GM19351 (cell line): ENCODE data around the gene HOXC9.

ENCODE experiments used
- ATAC-seq: cut with Tn5 transposase; IDR thresholded peaks from one replicate; pipeline ENCODE4 v1.9.1; 2021; ENCODE audit warnings: mild to moderate bottlenecking, moderate library complexity; ENCODE audit not compliant: unreplicated experiment

The HOXC9 gene

GRCh38 chr12:53999559-54000115, 324 bp upstream of the HOXC9 start:
- no peak for ATAC-seq

- no peak for ATAC-seq
Measured at GRCh38 chr12:54001283-54002187, 1.6 kb downstream of the HOXC9 start.

GRCh38 chr12:54002278-54002914, 2.4 kb downstream of the HOXC9 start:
- no peak for ATAC-seq

DNA sequence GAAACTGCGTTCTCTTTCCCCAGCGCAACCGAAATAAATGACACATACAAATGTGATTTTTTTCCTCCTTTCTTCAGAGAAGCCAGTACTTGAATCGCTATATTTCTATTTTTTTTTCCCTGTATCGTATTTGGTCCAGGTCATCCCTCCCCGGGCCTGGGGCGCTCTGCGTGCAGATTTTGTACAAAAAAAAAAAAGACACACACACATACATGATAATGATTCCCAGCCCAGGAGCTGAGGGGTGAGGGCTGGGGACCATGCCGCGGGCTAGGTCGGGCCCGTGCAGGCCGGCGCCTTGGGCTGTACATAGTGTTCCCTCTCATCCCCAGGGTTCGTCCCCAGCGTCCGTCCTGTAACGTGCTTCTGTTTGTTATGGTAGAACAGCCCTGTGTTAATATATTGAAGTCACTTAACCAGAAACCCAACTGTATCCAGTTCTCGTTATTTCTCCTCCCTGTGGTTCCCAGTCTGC, 3.0 kb downstream of the HOXC9 start:
- no peak for ATAC-seq

GRCh38 chr12:54003625-54004024, 3.7 kb downstream of the HOXC9 start:
- ATAC-seq, result no peak

DNA sequence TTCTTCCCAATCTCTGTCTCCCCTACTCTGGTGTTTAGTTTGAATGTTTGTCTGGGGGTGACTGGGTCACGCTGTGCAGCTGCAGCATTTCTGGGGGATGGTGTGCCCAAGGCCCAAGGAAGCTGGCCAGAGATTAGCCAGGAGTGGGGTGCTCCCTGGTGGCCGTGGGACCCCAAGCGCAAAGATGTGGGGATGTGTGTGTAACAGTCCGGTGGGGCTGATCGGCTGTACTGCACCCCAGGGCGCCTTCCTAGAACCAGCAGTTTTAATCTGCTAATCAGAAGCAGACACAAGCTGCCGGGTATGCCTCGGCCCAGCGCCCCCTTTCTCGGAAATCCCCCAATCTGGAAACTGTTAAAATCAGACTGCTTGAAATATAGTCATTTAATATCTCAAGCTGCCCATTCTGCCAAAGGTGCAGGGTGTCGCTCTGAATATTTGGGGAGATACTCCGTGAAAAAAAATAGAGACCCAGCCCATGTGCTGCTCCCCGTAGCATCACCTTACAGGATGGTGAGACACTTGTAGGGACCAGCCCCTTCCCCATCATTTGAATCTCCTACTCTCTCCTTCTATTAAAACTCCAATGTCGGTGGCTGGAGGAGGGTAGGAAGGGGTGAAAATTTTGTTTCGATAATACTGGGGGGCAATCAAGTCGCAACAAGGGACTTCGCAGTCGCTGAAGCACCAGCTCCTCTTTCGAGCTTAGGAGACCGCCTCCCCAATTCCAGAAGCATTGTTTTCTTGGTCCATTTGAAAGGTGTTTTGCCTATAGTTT, 4.3 kb downstream of the HOXC9 start:
- ATAC-seq, result no peak

GRCh38 chr12:54004841-54005530, 5.0 kb downstream of the HOXC9 start:
- no peak for ATAC-seq

- ATAC-seq, result no peak
Measured at GRCh38 chr12:54005531-54005852, 5.5 kb downstream of the HOXC9 start.

DNA sequence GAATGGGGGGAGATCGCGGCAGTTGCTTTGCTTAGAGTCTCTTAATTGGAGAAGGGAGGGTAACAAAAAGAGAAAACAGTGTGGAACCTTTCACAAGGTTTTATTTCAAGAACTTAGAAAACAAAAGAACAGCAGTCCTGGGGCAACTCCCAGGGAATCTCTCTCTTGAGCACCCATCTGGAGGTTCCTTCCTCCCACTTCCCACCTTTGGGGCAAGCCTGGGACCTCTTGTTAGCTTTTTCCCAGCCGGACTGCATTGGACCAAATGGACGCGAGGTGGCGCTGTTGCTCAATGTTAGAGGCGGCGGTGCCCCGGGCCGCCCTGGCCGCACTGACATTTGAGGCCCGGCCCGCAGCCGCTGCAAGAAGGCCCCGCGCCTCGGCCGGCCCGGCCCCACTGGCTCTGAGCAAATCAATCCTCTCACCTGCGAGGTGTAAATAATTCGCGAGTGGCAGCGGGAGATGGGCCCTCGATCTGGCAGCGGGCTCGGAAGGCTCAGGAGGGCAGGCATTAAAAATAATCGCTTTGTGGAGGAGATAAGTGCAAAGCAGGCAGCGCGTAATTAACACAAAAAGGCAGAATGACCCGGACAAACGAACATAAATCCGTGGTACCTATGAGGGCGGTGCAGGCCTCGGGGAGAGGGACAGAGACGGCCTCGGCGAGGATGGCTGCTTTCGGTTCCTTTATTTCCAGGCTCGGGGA, 6.0 kb downstream of the HOXC9 start:
- peak; percentile 73 for ATAC-seq

DNA sequence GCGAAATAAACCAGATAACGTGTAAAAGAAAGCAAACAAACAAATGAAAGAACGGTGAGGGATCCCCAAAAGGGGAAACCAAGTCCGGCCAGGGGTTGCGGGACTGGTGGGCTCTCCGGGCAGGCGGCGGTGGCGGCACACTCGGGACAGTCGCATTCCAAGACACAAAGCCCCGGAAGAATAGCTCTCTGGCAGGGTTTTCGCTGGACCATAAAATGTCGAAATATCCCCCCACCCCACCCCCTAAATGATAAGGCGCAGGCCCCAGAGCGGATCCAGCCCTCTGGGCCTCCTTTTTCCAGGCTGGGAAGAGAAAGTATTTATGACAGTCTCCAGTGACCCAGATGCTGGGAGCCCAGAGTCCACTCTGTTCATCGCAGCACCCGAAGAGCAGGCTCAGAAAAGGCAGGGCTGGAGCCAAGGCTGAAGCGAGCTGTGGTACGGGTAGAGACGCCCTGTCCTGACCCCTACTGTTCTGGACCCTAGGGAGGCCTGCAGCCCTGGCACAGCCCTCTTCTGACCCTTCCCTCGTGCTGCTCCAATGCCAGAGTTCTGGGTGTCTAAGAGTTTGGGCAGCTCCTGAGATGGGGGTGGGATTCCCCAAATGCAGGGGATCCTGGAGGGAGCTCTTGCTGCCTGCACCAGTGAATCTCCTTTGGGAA, 6.7 kb downstream of the HOXC9 start:
- no peak for ATAC-seq

DNA sequence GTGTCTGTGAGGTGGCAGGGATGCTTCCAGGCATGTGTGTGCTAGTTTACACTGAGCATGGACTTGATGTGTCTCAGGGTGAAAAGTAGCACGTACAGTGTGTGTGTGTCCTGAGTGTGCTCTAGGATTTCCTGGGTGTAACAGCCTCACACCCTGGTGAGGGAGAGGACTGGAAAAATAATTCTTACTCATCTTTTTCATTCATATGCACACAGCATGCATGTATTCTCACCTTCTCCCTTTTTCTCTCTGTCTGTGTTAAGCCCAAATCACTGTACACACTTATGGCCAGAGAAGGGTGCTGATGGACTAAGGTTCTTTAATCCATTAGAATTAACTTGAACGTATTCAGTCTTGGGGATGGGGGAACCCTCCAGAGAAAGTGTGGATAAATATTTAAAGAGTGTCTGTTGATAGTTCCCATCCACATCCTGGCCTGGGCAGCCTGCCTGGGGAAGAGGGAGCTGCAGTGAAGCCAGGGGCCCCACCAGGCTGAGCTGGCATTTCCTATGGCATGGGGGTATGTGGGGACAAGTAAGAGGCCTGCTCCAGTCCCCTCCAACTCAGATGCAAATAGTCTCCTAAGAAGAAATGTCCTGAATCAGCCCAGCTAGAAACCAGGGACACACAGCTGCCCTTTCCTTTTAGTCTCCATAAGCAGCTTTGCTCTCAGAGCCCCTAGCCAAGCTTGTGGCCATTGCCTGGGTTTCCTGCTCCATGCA, 7.7 kb downstream of the HOXC9 start:
- ATAC-seq, result no peak

- no peak for ATAC-seq
Measured at GRCh38 chr12:54008260-54008552, 8.2 kb downstream of the HOXC9 start.

DNA sequence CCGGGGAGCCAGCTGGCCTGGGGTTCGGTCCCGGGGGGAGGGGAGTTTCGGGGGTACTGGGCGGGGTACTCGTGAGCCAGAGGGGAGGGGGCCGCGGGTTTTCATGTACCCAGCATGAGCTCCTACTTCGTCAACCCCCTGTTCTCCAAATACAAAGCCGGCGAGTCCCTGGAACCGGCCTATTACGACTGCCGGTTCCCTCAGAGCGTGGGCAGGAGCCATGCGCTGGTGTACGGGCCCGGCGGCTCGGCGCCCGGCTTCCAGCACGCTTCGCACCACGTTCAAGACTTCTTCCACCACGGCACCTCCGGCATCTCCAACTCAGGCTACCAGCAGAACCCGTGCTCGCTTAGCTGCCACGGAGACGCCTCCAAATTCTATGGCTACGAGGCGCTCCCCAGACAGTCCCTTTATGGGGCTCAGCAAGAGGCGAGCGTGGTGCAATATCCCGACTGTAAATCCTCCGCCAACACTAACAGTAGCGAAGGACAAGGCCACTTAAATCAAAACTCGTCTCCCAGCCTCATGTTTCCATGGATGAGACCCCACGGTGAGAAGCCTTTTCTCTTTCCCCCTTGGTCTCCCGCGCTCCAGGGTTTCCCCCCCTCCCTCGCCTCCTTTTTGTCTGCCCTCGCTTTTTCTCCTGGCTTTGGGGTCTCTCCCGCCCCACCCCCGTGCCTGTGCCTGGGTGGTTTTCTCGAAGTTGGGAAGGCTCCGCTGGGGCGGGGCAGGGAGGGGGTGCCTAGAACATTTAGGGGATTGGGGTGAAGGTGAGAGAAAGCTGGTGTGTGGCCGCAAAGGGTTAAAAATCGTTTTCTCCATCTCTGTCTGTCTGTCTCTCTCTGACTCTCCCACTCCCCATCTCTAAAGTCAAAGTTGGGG, 9.5 kb downstream of the HOXC9 start:
- ATAC-seq, result no peak

GRCh38 chr12:54010053-54010971, 10.4 kb downstream of the HOXC9 start:
- ATAC-seq, result no peak

DNA sequence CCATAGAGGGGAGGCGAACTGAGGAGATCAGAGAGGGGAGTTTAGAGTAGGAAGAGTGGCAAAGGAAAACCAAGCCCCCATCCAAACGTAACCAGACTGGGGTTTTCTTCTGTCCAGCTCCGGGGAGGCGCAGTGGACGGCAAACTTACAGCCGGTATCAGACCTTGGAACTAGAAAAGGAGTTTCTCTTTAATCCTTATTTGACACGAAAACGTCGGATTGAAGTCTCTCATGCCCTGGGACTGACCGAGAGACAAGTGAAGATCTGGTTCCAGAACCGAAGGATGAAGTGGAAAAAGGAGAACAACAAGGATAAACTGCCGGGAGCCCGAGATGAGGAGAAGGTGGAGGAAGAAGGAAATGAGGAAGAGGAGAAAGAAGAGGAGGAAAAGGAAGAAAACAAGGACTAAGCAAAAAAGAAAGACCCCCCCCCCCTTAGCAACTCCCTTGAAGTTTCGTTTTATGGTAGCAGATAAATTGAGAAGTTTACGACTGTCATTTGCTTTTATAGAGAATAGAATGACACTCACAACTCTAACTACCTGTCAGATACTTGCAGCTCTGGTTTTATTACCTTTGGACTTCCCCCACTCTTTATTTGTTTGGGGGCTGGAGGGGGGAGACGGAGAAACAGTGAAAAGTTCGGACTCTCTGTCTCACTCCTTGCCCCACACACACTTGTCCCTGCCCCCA, 11.2 kb downstream of the HOXC9 start:
- ATAC-seq, result no peak
